NOMO-1 treated with dmso at 0.1 percent for 144 hours (cell line): Measurements from ENCODE around the gene CBL.
"Not testable (repeated sequence)": the region's sequence is repeated elsewhere in the genome, so short reads cannot be mapped to it uniquely, and the experiment has no call there.

Experiments used
- DNase-seq: peaks from one replicate; lab custom pipeline; 2025; ENCODE audit not compliant: unreplicated experiment; lab: John Stamatoyannopoulos, UW

Gene CBL

DNA sequence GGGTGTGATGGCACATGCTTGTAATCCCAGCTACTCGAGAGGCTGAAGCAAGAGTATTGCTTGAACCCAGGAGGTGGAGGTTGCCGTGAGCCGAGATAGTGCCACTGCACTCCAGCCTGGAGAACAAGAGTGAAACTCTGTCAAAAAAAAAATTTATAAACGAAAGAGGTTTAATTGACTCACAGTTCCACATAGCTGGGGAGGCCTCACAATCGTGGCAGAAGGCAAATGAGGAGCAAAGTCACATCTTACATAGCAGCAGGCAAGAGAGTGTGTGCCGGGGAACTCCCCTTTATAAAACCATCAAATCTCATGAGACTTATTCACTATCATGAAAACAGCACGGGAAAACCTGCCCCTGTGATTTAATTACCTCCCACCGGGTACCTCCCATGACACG is 21.7 kb upstream of the CBL start:
- DNase-seq, result not testable (repeated sequence)

- DNase-seq, result no peak
Observed at GRCh38 chr11:119185981-119186634, 20.0 kb upstream of the CBL start.

GRCh38 chr11:119187123-119187892 is 18.8 kb upstream of the CBL start:
- DNase-seq, result no peak

DNA sequence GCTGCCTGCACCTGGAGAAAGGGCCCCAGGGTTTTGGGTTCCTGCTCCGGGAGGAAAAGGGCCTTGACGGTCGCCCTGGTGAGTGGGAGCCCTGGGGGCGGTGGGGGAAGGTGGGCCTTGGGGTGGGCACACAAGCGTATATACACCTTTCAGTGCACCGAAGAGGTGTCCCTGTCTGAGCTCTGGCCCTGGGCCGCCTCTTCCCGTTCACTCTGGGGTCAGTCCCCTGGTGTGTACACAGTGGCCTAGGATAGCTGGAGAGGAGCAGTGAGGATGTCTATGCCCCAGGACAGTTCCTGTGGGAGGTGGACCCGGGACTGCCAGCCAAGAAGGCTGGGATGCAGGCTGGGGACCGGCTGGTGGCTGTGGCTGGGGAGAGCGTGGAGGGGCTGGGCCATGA is 18.1 kb upstream of the CBL start:
- DNase-seq, result no peak

- DNase-seq, result no peak
Observed at GRCh38 chr11:119188887-119189286, 17.3 kb upstream of the CBL start.

DNA sequence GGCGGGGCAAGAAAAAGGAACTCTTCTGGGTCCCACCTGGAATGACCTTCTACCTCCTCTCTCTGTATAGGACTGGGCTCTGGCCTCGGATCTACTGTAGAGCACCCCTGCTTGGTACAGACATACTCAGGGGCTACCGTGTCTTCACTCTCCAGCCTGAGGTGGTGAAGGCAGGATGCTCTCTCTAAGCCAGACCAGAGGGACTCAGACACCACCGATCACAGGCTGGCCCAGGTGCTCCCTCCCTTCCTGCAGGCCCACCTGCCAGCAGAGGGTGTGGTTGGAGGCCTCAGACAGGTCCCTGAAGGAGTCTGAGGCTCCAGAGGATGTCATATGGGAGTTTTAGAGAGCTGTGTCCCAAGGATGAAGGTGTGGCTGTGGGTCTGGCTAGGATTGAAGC is 16.7 kb upstream of the CBL start:
- DNase-seq, result no peak

DNA sequence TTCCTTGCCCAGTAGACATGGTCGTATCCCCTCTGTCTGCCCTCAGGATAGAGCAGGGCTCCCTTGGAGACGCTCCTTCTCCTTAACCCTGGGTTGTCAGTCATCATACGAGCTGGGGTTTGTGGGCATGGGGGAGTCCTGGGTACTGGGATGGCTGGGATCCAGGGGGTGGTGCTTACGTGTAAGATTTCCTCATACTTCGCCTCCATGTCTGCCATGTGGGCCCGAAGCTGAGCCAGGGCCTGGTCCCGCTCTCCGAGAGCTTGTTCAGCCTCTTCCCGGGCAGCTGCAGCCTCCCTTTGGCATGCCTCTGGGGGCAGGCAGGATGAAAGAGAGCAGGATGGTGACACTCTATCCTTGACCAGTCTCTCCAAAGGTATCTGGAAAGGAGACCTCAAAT is 15.6 kb upstream of the CBL start:
- no peak for DNase-seq

DNA sequence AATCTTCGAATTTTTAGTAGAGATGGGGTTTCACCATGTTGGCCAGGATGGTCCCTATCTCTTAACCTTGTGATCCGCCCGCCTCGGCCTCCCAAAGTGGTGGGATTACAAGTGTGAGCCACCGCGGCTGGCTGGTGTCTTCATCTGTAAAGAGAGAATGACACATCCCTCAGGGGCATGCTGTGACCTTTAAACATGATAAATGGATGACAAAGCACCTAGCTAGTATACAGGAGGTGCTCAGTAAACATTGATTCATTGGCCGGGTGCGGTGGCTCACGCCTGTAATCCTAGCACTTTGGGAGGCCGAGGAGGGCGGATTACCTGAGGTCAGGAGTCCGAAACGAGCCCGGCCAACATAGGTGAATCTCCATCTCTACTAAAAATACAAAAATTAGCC is 14.9 kb upstream of the CBL start:
- not testable (repeated sequence) for DNase-seq

GRCh38 chr11:119192111-119192510 is 14.0 kb upstream of the CBL start:
- DNase-seq, result no peak

GRCh38 chr11:119193001-119193400 is 13.1 kb upstream of the CBL start:
- no peak for DNase-seq

GRCh38 chr11:119193626-119194025 is 12.5 kb upstream of the CBL start:
- no peak for DNase-seq

DNA sequence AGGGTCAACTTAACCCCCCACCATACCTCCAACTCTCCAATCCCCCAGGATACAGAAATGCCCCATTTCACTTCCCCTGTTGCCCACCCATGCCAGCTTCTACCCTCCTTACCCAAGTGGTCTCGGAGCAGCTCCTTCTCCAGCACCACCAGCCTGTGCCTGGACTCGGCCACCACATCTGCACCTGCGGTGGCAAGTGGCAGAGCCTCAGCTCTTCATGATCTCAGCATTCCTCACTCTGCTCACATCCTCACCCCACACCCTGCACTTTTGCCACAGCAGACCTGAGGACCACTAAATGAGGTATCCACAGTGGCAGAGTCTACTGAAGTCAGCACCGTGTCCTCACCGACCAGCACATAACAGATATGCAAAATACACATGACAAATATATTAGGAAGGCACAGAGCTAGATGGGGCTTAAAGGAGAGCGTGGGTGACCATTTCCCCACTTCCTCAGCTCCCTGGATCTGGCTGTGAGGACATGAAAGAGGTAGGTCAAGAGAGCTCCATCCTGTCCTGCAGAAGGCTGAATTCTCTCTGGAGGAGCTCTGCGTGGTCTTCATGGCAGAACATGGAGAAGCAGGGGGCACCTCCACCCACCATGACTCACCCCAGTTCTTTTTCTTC is 11.2 kb upstream of the CBL start:
- no peak for DNase-seq

- no peak for DNase-seq
Observed at GRCh38 chr11:119195680-119196079, 10.5 kb upstream of the CBL start.

GRCh38 chr11:119196833-119197483 is 9.2 kb upstream of the CBL start:
- DNase-seq, result peak; percentile 86

GRCh38 chr11:119198925-119199324 is 7.2 kb upstream of the CBL start:
- no peak for DNase-seq

GRCh38 chr11:119201236-119201635 is 4.9 kb upstream of the CBL start:
- not testable (repeated sequence) for DNase-seq

GRCh38 chr11:119202554-119202953 is 3.6 kb upstream of the CBL start:
- DNase-seq, result no peak

DNA sequence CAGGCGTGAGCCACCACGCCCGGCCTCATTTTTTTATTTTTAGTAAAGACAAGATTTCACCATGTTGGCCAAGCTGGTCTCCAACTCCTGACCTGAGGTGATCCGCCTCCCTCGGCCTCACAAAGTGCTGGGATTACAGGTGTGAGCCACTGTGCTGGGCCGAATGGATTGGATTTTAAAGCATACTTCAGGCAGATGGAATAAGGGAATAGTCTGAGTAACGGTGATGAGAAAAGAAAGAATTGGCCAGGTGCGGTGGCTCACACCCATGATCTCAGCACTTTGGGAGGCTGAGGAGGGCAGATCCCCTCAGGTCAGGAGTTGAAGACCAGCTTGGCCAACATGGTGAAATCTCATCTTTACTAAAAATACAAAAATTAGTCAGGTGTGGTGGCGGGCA is 2.1 kb upstream of the CBL start:
- DNase-seq, result no peak

DNA sequence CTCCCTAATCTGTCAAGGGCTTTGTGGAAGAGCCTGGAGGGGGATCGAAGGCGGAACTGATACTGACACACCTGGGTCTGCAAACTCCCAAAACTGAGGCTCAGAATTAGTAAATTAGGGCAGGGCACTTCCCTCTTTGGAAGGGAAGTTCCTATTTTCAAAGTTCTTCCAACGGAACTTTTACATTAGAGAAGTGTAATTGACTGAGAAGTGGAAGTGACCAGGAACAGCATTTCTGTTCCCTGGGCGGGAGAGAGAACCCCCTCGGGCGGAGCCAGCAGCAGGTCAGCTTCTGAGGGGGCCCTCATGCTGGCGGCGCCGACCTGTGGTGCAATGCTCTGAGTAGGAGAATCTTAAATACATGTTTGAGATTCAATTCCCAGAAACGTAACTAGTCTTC is 1.1 kb upstream of the CBL start:
- peak; percentile 55 for DNase-seq

DNA sequence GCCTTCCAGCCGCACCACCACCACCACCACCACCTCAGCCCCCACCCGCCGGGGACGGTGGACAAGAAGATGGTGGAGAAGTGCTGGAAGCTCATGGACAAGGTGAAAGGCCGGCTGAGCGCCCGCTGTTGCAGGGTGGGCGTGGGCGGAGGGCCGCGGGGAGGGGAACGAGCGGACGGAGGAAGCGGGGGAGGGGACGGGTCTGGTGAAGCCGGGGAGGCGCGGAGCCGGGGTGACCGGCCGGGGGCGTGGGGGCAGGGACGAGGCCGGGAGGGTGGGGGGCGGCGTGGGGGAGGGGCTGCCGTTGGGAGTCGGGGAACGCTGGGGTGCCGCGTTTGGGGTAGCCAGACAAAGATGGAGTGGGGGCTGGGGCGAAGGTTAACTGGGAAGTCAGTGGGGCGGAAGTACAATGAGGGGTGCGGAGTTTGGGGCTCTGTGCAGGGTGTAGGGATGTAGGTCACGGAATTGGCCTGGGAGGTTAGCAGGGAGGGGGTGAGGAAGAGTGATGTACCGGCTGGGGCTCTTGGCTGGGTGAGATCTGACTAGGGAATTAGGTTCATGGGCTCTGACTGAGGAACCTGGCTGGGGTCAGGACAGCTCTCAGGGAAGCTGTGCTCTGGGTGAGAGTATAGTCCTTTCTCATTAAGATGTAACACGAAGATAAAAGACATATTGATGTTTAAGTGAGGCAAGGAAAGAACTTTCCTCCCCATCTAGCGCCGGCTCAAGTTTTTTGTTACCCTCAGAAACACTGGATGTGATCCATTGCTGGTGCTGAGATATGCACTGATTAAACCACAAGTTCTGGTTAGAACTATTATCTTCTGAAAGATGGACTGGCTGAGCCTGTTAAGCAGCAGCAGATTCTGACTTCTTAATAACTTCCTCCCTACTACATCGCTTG is 624 bp downstream of the CBL start:
- no peak for DNase-seq
